Type B pancreatic cell (in vitro differentiated cells): ENCODE data around the gene DGCR2. TPM values are rescaled to one million over a fixed set of nuclear protein-coding genes. Genes with fewer than 3 reads are reported as not detected.
"Not testable (repeated sequence)": the region's sequence is repeated elsewhere in the genome, so short reads cannot be mapped to it uniquely, and the experiment has no call there.

Source experiments
- DNase-seq: peaks from one replicate; pipeline ENCODE4 v3.0.0; 2021; ENCODE audit warnings: mixed read lengths; ENCODE audit not compliant: unreplicated experiment; ENCODE audit errors: extremely low spot score
- H3K27ac Mint-ChIP-seq: 2 replicates; pipeline ENCODE4 v1.8.0; 2021; ENCODE audit warnings: mild to moderate bottlenecking, mixed read lengths
- H3K27me3 Mint-ChIP-seq: 2 replicates; pipeline ENCODE4 v1.8.0; 2021; ENCODE audit warnings: mixed read lengths
- H3K36me3 Mint-ChIP-seq: 2 replicates; pipeline ENCODE4 v1.8.0; 2021; ENCODE audit warnings: mixed read lengths
- H3K4me1 Mint-ChIP-seq: one replicate; pipeline ENCODE4 v1.8.0; 2021; ENCODE audit warnings: mixed read lengths; ENCODE audit not compliant: unreplicated experiment
- H3K4me3 Mint-ChIP-seq: 2 replicates; pipeline ENCODE4 v1.8.0; 2021; ENCODE audit warnings: mild to moderate bottlenecking, mixed read lengths
- H3K9me3 Mint-ChIP-seq: 2 replicates; pipeline ENCODE4 v1.8.0; 2021; ENCODE audit warnings: mixed read lengths
- total RNA-seq: library from RNA; stranded (reverse); gene quantifications from 2 replicates; pipeline ENCODE4 v1.2.1, GENCODE V29; 2021; ENCODE audit warnings: low replicate concordance
- TF ChIP-seq, protein P1 (sequence below): fragments of 200-600 bp; sonication (generic); conservative IDR thresholded peaks from 2 replicates; pipeline ENCODE4 v1.5.0; 2021; ENCODE audit warnings: antibody characterized with exemption, mild to moderate bottlenecking

The DGCR2 gene
- total RNA-seq, 1 donor from 2014 or later: 83.1 TPM

GRCh38 chr22:19081351-19081750, 40.9 kb downstream of the DGCR2 start:
- no peak overlapping the region for H3K27ac Mint-ChIP-seq
- H3K36me3 Mint-ChIP-seq: peaks cover 13% of the 10 kb centered on the region
- TF ChIP-seq, protein P1, sequence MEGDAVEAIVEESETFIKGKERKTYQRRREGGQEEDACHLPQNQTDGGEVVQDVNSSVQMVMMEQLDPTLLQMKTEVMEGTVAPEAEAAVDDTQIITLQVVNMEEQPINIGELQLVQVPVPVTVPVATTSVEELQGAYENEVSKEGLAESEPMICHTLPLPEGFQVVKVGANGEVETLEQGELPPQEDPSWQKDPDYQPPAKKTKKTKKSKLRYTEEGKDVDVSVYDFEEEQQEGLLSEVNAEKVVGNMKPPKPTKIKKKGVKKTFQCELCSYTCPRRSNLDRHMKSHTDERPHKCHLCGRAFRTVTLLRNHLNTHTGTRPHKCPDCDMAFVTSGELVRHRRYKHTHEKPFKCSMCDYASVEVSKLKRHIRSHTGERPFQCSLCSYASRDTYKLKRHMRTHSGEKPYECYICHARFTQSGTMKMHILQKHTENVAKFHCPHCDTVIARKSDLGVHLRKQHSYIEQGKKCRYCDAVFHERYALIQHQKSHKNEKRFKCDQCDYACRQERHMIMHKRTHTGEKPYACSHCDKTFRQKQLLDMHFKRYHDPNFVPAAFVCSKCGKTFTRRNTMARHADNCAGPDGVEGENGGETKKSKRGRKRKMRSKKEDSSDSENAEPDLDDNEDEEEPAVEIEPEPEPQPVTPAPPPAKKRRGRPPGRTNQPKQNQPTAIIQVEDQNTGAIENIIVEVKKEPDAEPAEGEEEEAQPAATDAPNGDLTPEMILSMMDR: no peak
- H3K27me3 Mint-ChIP-seq: no peaks in the 10 kb centered on the region
- no peak overlapping the region for H3K4me3 Mint-ChIP-seq
- peaks cover 10% of the 10 kb centered on the region for H3K4me1 Mint-ChIP-seq
- no peaks in the 10 kb centered on the region for H3K9me3 Mint-ChIP-seq
- DNase-seq: no peak

GRCh38 chr22:19080853-19081252, 41.4 kb downstream of the DGCR2 start:
- H3K4me1 Mint-ChIP-seq: peaks cover 9% of the 10 kb centered on the region
- no peak for DNase-seq
- H3K9me3 Mint-ChIP-seq: no peaks in the 10 kb centered on the region
- H3K27me3 Mint-ChIP-seq: no peaks in the 10 kb centered on the region
- H3K36me3 Mint-ChIP-seq: peaks cover 13% of the 10 kb centered on the region
- no peak overlapping the region for H3K27ac Mint-ChIP-seq
- no peak overlapping the region for H3K4me3 Mint-ChIP-seq
- TF ChIP-seq, protein P1: no peak

DNA sequence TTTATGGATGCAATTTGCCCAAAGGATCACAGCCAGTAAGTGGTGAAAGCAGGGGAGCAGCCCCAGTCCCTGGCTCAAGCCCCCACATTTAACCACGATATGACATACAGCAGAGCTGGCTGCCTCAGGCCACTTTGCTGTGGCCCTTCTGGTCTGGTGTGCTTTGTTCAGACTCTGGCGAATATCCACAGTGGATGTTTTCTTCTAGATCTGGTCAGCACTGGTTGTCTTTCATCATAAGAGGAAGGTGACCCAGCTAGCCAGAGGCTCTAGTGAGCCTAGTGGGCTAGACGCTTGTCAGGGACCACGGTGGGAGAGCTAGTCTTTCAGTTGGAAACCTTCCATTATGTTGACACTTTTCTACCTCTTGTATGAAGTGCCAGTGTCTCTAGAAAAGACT, 42.5 kb downstream of the DGCR2 start:
- no peaks in the 10 kb centered on the region for H3K4me1 Mint-ChIP-seq
- H3K27me3 Mint-ChIP-seq: no peaks in the 10 kb centered on the region
- H3K27ac Mint-ChIP-seq: no peak overlapping the region
- H3K4me3 Mint-ChIP-seq: no peak overlapping the region
- TF ChIP-seq, protein P1: no peak
- peaks cover 3% of the 10 kb centered on the region for H3K36me3 Mint-ChIP-seq
- H3K9me3 Mint-ChIP-seq: no peaks in the 10 kb centered on the region
- no peak for DNase-seq

DNA sequence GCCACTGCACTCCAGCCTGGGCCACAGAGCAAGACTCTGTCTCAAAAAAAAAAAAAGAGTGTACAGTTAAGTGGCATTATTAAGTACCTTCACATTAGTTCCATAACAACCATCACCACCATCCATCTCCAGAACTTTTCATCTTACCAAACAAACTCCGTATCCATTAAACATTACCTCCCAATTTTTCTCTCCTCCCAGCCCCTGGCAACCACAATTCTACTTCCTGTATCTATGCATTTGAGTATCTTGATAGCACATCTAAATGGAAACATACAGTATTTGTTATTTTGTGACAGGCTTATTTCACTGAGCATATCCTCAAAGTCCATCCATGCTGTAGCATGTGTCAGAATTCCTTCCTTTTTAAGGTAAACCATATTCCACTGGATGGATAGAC, 46.8 kb downstream of the DGCR2 start:
- Mint-ChIP-seq H3K4me1 (peaks cover 4% of the 10 kb centered on the region), H3K9me3 (no peaks in the 10 kb centered on the region), H3K27ac (no peak overlapping the region), H3K4me3 (no peak overlapping the region), H3K27me3 (no peaks in the 10 kb centered on the region), H3K36me3 (peaks cover 14% of the 10 kb centered on the region)
- no peak for DNase-seq
- TF ChIP-seq, protein P1: no peak

DNA sequence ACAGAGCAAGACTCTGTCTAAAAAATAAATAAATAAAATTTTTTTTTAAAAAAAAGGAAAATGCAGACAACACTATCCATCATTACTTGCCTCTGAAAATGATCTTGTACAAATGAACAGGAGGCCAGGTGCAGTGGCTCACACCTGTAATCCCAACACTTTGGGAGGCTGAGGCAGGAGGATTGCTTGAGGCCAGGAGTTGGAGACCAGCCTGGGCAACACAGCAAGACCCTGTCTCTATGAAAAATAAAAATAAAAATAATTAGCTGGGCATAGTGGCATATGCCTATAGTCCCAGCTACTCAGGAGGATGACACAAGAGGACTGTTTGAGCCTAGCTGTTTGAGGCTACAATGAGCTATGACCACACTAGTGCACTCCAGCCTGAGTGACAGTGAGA, 49.4 kb downstream of the DGCR2 start:
- peaks cover 14% of the 10 kb centered on the region for H3K36me3 Mint-ChIP-seq
- not testable (repeated sequence) for H3K27me3 Mint-ChIP-seq, H3K27ac Mint-ChIP-seq, DNase-seq, H3K4me1 Mint-ChIP-seq, H3K4me3 Mint-ChIP-seq, H3K9me3 Mint-ChIP-seq

DNA sequence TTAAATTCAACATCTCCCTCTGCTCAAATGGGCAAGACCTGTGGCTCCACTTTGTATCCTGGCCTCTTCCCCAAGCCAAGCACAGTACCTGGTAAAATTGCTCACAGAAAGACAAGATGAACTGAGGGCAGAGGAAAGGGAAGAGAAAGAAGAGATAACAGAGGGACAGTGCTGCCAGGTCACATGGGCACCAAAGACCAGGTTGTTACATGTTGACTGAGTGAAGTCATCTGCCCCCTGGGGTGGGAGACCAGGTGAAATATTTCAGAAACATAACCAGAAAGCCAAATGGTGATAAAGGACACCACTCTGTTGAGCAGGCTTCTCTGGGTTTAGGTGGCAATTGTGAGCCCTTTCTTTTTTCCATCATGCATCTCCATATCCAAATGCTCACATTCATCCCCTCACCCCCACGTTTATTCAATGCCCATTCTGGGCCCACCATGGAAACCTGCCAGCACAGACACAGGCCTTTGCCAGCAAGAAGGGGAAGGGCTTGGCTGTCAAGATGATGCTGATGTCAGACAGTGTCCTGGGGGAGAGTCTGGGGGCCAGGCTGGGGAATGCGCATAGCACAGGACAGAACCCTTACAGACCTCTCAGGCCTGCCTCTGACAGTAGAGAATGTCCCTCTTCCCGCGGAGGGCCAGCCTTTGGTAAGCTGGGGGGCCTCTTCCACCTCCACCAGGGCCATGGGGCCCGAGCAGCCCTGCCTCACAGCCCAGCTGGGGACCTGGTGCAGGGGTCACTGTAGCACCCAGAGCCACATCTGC, 51.6 kb downstream of the DGCR2 start:
- H3K4me1 Mint-ChIP-seq: peaks cover 4% of the 10 kb centered on the region
- no peaks in the 10 kb centered on the region for H3K27me3 Mint-ChIP-seq
- no peak overlapping the region for H3K27ac Mint-ChIP-seq
- H3K9me3 Mint-ChIP-seq: no peaks in the 10 kb centered on the region
- TF ChIP-seq, protein P1: no peak
- no peak for DNase-seq
- H3K36me3 Mint-ChIP-seq: peaks cover 15% of the 10 kb centered on the region
- no peak overlapping the region for H3K4me3 Mint-ChIP-seq
